ENCODE results near the gene GASK1A.

Gene GASK1A

DNA sequence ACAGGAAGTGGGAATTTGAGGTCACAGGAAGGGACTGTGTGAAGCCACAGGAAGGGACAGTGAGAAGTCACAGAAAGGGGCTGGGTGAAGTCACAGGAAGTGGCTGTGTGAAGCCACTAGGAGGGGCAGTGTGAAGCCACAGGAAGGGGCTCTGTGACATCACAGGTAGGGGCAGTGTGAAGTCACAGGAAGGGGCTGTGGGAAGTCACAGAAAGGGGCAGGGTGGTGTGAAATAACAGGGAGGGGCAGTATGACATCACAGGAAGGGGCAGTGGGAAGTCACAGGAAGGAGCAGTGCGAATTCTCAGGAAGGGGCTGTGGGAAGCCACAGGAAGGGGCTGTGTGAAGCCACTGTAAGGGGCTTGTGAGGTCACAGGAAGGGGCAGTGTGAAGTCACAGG, 35.8 kb downstream of the GASK1A start:
- TF ChIP-seq TOX (CRISPR knock-in tag; IDR thresholded peaks at IDR 0.05; ENCODE audit: borderline replicate concordance) = no peak
- no peak for TF ChIP-seq SNAI2 (CRISPR knock-in tag; IDR thresholded peaks at IDR 0.05)
- TF ChIP-seq ZNF565 (CRISPR knock-in tag; conservative IDR thresholded peaks at IDR 0.05; ENCODE audit: low read depth) = no peak
- no peak for TF ChIP-seq ZFP3 (CRISPR knock-in tag; IDR thresholded peaks at IDR 0.05)
- TF ChIP-seq, protein P1, sequence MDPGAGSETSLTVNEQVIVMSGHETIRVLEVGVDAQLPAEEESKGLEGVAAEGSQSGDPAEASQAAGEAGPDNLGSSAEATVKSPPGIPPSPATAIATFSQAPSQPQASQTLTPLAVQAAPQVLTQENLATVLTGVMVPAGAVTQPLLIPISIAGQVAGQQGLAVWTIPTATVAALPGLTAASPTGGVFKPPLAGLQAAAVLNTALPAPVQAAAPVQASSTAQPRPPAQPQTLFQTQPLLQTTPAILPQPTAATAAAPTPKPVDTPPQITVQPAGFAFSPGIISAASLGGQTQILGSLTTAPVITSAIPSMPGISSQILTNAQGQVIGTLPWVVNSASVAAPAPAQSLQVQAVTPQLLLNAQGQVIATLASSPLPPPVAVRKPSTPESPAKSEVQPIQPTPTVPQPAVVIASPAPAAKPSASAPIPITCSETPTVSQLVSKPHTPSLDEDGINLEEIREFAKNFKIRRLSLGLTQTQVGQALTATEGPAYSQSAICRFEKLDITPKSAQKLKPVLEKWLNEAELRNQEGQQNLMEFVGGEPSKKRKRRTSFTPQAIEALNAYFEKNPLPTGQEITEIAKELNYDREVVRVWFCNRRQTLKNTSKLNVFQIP (CRISPR knock-in tag; IDR thresholded peaks at IDR 0.05; ENCODE audit: borderline replicate concordance, low read depth) = no peak
- TF ChIP-seq CSDC2 (CRISPR knock-in tag; IDR thresholded peaks at IDR 0.05) = no peak
- TF ChIP-seq, protein P2, sequence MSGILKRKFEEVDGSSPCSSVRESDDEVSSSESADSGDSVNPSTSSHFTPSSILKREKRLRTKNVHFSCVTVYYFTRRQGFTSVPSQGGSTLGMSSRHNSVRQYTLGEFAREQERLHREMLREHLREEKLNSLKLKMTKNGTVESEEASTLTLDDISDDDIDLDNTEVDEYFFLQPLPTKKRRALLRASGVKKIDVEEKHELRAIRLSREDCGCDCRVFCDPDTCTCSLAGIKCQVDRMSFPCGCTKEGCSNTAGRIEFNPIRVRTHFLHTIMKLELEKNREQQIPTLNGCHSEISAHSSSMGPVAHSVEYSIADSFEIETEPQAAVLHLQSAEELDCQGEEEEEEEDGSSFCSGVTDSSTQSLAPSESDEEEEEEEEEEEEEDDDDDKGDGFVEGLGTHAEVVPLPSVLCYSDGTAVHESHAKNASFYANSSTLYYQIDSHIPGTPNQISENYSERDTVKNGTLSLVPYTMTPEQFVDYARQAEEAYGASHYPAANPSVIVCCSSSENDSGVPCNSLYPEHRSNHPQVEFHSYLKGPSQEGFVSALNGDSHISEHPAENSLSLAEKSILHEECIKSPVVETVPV (CRISPR knock-in tag; IDR thresholded peaks at IDR 0.05) = no peak
- TF ChIP-seq ZFP30 (CRISPR knock-in tag; IDR thresholded peaks at IDR 0.05) = no peak
- no peak for TF ChIP-seq ZNF8 (CRISPR knock-in tag; IDR thresholded peaks at IDR 0.05)
- TF ChIP-seq ARNTL (CRISPR knock-in tag; IDR thresholded peaks at IDR 0.05; ENCODE audit: borderline replicate concordance, low read depth) = no peak
- no peak for TF ChIP-seq BACH2 (CRISPR knock-in tag; IDR thresholded peaks at IDR 0.05; ENCODE audit: borderline replicate concordance)
- TF ChIP-seq ISL1 (CRISPR knock-in tag; IDR thresholded peaks at IDR 0.05) = no peak
- TF ChIP-seq OSR1 (CRISPR knock-in tag; IDR thresholded peaks at IDR 0.05) = no peak
- TF ChIP-seq, protein P3, sequence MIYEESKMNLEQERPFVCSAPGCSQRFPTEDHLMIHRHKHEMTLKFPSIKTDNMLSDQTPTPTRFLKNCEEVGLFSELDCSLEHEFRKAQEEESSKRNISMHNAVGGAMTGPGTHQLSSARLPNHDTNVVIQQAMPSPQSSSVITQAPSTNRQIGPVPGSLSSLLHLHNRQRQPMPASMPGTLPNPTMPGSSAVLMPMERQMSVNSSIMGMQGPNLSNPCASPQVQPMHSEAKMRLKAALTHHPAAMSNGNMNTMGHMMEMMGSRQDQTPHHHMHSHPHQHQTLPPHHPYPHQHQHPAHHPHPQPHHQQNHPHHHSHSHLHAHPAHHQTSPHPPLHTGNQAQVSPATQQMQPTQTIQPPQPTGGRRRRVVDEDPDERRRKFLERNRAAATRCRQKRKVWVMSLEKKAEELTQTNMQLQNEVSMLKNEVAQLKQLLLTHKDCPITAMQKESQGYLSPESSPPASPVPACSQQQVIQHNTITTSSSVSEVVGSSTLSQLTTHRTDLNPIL (CRISPR knock-in tag; IDR thresholded peaks at IDR 0.05; ENCODE audit: low read depth) = no peak
- TF ChIP-seq ESRRG (CRISPR knock-in tag; IDR thresholded peaks at IDR 0.05) = no peak
- no peak for TF ChIP-seq GLIS3 (CRISPR knock-in tag; IDR thresholded peaks at IDR 0.05)
- no peak for TF ChIP-seq TCF4 (CRISPR knock-in tag; IDR thresholded peaks at IDR 0.05; ENCODE audit: borderline replicate concordance)
- no peak for ATAC-seq

DNA sequence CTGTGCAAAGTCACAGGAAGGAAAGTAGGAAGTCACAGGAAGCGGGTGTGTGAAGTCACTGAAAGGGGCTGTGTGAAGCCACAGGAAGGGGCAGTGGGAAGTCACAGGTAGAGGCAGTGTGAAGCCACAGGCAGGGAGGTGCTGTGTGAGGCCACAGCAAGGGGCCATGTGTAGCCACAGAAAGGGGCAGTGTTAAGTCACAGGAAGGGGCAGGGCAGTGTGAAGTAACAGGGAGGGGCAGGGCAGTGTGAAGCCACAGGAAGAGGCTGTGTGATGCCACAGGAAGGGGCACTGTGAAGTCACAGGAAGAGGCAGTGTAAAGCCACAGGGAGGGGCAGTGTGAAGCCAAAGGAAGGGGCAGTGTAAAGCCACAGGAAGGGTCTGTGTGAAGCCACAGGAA, 36.5 kb downstream of the GASK1A start:
- TF ChIP-seq SNAI2 (CRISPR knock-in tag; IDR thresholded peaks at IDR 0.05) = no peak
- no peak for TF ChIP-seq TCF4 (CRISPR knock-in tag; IDR thresholded peaks at IDR 0.05; ENCODE audit: borderline replicate concordance)
- no peak for TF ChIP-seq BACH2 (CRISPR knock-in tag; IDR thresholded peaks at IDR 0.05; ENCODE audit: borderline replicate concordance)
- TF ChIP-seq TOX (CRISPR knock-in tag; IDR thresholded peaks at IDR 0.05; ENCODE audit: borderline replicate concordance) = no peak
- TF ChIP-seq, protein P4, sequence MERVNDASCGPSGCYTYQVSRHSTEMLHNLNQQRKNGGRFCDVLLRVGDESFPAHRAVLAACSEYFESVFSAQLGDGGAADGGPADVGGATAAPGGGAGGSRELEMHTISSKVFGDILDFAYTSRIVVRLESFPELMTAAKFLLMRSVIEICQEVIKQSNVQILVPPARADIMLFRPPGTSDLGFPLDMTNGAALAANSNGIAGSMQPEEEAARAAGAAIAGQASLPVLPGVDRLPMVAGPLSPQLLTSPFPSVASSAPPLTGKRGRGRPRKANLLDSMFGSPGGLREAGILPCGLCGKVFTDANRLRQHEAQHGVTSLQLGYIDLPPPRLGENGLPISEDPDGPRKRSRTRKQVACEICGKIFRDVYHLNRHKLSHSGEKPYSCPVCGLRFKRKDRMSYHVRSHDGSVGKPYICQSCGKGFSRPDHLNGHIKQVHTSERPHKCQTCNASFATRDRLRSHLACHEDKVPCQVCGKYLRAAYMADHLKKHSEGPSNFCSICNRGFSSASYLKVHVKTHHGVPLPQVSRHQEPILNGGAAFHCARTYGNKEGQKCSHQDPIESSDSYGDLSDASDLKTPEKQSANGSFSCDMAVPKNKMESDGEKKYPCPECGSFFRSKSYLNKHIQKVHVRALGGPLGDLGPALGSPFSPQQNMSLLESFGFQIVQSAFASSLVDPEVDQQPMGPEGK (CRISPR knock-in tag; IDR thresholded peaks at IDR 0.05; ENCODE audit: borderline replicate concordance) = no peak
- TF ChIP-seq, protein P5, sequence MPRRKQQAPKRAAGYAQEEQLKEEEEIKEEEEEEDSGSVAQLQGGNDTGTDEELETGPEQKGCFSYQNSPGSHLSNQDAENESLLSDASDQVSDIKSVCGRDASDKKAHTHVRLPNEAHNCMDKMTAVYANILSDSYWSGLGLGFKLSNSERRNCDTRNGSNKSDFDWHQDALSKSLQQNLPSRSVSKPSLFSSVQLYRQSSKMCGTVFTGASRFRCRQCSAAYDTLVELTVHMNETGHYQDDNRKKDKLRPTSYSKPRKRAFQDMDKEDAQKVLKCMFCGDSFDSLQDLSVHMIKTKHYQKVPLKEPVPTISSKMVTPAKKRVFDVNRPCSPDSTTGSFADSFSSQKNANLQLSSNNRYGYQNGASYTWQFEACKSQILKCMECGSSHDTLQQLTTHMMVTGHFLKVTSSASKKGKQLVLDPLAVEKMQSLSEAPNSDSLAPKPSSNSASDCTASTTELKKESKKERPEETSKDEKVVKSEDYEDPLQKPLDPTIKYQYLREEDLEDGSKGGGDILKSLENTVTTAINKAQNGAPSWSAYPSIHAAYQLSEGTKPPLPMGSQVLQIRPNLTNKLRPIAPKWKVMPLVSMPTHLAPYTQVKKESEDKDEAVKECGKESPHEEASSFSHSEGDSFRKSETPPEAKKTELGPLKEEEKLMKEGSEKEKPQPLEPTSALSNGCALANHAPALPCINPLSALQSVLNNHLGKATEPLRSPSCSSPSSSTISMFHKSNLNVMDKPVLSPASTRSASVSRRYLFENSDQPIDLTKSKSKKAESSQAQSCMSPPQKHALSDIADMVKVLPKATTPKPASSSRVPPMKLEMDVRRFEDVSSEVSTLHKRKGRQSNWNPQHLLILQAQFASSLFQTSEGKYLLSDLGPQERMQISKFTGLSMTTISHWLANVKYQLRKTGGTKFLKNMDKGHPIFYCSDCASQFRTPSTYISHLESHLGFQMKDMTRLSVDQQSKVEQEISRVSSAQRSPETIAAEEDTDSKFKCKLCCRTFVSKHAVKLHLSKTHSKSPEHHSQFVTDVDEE (CRISPR knock-in tag; IDR thresholded peaks at IDR 0.05) = no peak
- no peak for TF ChIP-seq ZNF8 (CRISPR knock-in tag; IDR thresholded peaks at IDR 0.05)
- TF ChIP-seq ZFP3 (CRISPR knock-in tag; IDR thresholded peaks at IDR 0.05) = no peak

DNA sequence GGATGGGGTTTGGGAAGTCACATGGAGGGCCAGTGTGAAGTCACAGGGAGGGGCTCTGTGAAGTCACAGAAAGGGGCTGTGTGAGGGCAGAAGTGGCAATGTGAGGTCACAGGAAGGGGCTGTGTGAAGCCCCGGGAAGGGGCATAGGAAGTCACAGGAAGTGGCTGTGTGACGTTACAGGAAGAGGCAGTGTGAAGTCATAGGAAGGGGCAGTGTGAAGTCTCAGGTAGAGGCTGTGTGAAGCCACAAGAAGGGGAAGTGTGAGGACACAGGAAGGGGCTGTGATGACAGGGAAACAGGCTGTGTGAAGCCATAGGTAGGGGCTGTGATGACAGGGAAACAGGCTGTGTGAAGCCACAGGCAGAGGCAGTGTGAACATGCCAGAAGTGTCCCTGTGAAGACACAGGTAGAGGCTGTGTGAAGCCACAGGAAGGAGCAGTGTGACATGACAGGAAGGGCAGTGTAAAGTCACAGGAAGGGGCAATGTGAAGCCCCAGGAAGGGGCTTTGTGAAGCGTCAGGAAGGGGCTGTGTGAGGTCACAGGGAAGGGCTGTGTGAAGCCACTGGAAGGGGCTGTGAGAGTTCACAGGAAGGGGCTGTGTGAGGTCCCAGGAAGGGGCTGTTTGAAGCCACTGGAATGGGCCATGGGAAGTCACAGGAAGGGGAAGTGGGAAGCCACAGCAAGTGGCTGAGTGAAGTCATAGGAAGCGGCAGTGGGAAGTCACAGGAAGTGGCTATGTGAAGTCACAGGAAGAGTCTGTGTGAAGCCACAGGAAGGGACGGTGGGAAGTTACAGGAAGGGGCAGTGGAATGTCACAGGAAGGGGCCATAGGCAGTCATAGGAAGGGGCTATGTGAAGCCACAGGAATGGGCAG, 37.1 kb downstream of the GASK1A start:
- ATAC-seq = no peak

More for the DNA sequence above, 36.5 kb downstream of the GASK1A start:
- ATAC-seq = no peak

More for the DNA sequence above, 37.1 kb downstream of the GASK1A start:
- TF ChIP-seq TOX (CRISPR knock-in tag; IDR thresholded peaks at IDR 0.05; ENCODE audit: borderline replicate concordance) (no peak), ARNTL (CRISPR knock-in tag; IDR thresholded peaks at IDR 0.05; ENCODE audit: borderline replicate concordance, low read depth) (no peak), ESRRG (CRISPR knock-in tag; IDR thresholded peaks at IDR 0.05) (no peak)
- TF ChIP-seq, protein P4 (CRISPR knock-in tag; IDR thresholded peaks at IDR 0.05; ENCODE audit: borderline replicate concordance) = no peak
- TF ChIP-seq, protein P3 (CRISPR knock-in tag; IDR thresholded peaks at IDR 0.05; ENCODE audit: low read depth) = no peak

Measured in SK-N-SH treated with all-trans-retinoic acid at 6 μM for 48 hours (cell line).